A673 (cell line): ENCODE data around the gene TEPSIN. TPM values are rescaled to one million over a fixed set of nuclear protein-coding genes. Genes with fewer than 3 reads are reported as not detected.

Experiments used
- BruUV-seq: library from RNA; stranded (reverse); fragments of 400-500 nt; replicated peaks from 2 replicates; lab custom pipeline; 2021; lab: Mats Ljungman, UMichigan
- CTCF ChIA-PET: fragments of 300-600 bp; sonication (Branson Sonifier 250); formaldehyde crosslinking; loops from one replicate; lab custom pipeline; 2022; ENCODE audit warnings: antibody characterized with exemption; lab: Charles Lee
- POLR2A ChIA-PET: fragments of 300-600 bp; sonication (Branson Sonifier 250); formaldehyde crosslinking; loops from one replicate; lab custom pipeline; 2022; ENCODE audit warnings: antibody characterized with exemption; ENCODE audit not compliant: low non-redundant PET; lab: Charles Lee
- DNase-seq: peaks from one replicate; pipeline ENCODE4 v3.0.0-alpha.2; 2015; ENCODE audit warnings: low spot score
- H3K27ac ChIP-seq: fragments of 200-600 bp; sonication (generic); 2 replicates; pipeline ENCODE4 v1.5.1; 2016; ENCODE audit warnings: mixed run types, low read depth, mild to moderate bottlenecking, mixed read lengths, antibody characterized with exemption, low read length; ENCODE audit not compliant: poor library complexity, severe bottlenecking
- H3K27me3 ChIP-seq: fragments of 200-600 bp; sonication (generic); replicated peaks from 2 replicates; pipeline ENCODE4 v1.6.1; 2017; ENCODE audit warnings: mixed run types, low read depth, mild to moderate bottlenecking, mixed read lengths, antibody characterized with exemption, low read length; ENCODE audit not compliant: insufficient read depth, poor library complexity
- H3K36me3 ChIP-seq: fragments of 200-600 bp; sonication (generic); 2 replicates; pipeline ENCODE4 v1.6.1; 2016; ENCODE audit warnings: mixed run types, mild to moderate bottlenecking, mixed read lengths, antibody characterized with exemption, low read length; ENCODE audit not compliant: insufficient read depth, poor library complexity, severe bottlenecking
- H3K4me1 ChIP-seq: fragments of 200-600 bp; sonication (generic); 2 replicates; pipeline ENCODE4 v1.6.1; 2017; ENCODE audit warnings: mixed run types, mild to moderate bottlenecking, mixed read lengths, antibody characterized with exemption, low read length; ENCODE audit not compliant: insufficient read depth, poor library complexity, severe bottlenecking
- H3K4me3 ChIP-seq: fragments of 200-600 bp; sonication (generic); 2 replicates; pipeline ENCODE4 v1.5.1; 2016; ENCODE audit warnings: low read depth, mixed run types, mild to moderate bottlenecking, mixed read lengths, low read length; ENCODE audit not compliant: poor library complexity, severe bottlenecking
- H3K9me3 ChIP-seq: fragments of 200-600 bp; sonication (generic); 2 replicates; pipeline ENCODE4 v1.6.1; 2016; ENCODE audit warnings: mixed run types, low read depth, mild to moderate bottlenecking, mixed read lengths, antibody characterized with exemption, low read length; ENCODE audit not compliant: poor library complexity, severe bottlenecking
- CTCF ChIP-seq: fragments of 300-800, 200-600 bp; sonication (generic); conservative IDR thresholded peaks from 2 replicates; pipeline ENCODE4 v1.5.1; 2017; ENCODE audit warnings: low read depth, mild to moderate bottlenecking, antibody characterized with exemption, low read length, moderate library complexity, mixed read lengths
- EZH2 ChIP-seq: fragments of 200-600 bp; sonication (generic); IDR thresholded peaks from 2 replicates; pipeline ENCODE4 v1.6.1; 2017; ENCODE audit warnings: borderline replicate concordance, low read depth, mild to moderate bottlenecking, mixed read lengths, antibody characterized with exemption, low read length; ENCODE audit not compliant: poor library complexity, severe bottlenecking
- intact Hi-C: fragments of 100-400 bp; cut with micrococcal nuclease; formaldehyde crosslinking; loops from one replicate; pipeline ENCODE4 v1.10.0; 2022; ENCODE audit not compliant: unreplicated experiment
- total RNA-seq: library from RNA; stranded (reverse); gene quantifications from 2 replicates; pipeline ENCODE4 v1.2.3, GENCODE V29; 2021

Gene TEPSIN
- total RNA-seq, 1 experiment from 2014 or later = 36.1 TPM

DNA sequence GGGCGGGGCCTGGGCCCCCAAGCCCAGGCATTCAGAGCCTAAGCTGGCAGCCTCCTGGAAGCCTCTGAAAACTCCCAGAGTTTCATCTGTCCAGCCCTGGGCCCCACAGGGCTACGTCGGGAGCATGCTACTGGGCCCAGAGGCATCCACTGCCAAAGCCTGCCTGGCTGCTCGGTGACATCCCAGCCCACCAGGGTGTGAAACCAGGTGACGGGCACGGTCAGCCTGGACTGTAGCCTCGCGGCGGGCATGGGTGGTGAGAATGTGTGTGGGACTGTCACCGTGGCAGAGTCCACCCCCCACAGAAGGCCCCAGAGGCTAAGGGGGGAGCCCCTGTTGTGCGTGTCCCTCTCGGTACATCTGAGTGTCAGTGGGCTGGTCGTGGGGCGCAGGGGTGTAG, 47.2 kb downstream of the TEPSIN start:
- CTCF ChIA-PET = no interaction called here
- BruUV-seq = no TSS peak

DNA sequence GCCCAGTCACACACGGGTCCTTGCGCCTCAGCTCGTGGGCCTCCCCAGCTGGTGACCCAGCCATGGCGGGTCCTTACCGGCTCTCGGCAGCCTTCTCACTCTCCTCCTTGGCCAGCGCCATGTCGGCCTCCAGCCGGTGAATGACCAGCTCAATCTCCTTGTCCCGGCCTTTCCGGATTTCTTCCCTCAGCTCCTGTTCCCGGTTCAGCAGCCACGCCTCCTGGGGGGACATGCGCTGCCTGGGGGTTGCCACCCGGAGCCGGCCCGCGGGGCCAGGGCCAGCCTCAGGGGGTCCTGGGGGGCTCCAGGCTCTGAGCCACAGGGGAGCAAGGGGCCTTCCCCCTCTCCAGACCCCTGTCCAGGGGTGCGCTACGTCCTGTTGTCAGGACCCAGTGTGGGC, 47.7 kb downstream of the TEPSIN start:
- no TSS peak for BruUV-seq
- Histone ChIP-seq H3K4me3 (no peak overlapping the region), H3K9me3 (no peaks in the 10 kb centered on the region), H3K27me3 (no peaks in the 10 kb centered on the region), H3K27ac (no peak overlapping the region), H3K36me3 (peaks cover 5% of the 10 kb centered on the region), H3K4me1 (no peaks in the 10 kb centered on the region)
- POLR2A ChIA-PET = no interaction called here
- intact Hi-C loops = no loop called here
- CTCF ChIA-PET = no interaction called here
- DNase-seq = no peak
- TF ChIP-seq CTCF = no peak
- TF ChIP-seq EZH2 = no peak

More for the DNA sequence above, 47.2 kb downstream of the TEPSIN start:
- POLR2A ChIA-PET = no interaction called here
- no peak for TF ChIP-seq EZH2
- intact Hi-C loops = no loop called here
- Histone ChIP-seq H3K9me3 (no peaks in the 10 kb centered on the region), H3K27ac (no peak overlapping the region), H3K4me3 (no peak overlapping the region), H3K27me3 (no peaks in the 10 kb centered on the region), H3K36me3 (peaks cover 5% of the 10 kb centered on the region), H3K4me1 (no peaks in the 10 kb centered on the region)
- no peak for DNase-seq

- ChIA-PET CTCF (no interaction called here), POLR2A (no interaction called here)
- H3K4me3 ChIP-seq = no peak overlapping the region
- no peaks in the 10 kb centered on the region for H3K27me3 ChIP-seq
- BruUV-seq = no TSS peak
- H3K36me3 ChIP-seq = peaks cover 5% of the 10 kb centered on the region
- intact Hi-C loops = no loop called here
- H3K4me1 ChIP-seq = no peaks in the 10 kb centered on the region
- no peaks in the 10 kb centered on the region for H3K9me3 ChIP-seq
- no peak overlapping the region for H3K27ac ChIP-seq
- DNase-seq = no peak
- TF ChIP-seq CTCF = no peak
- TF ChIP-seq EZH2 = no peak
Measured at GRCh38 chr17:81190591-81190990, 48.3 kb downstream of the TEPSIN start.

DNA sequence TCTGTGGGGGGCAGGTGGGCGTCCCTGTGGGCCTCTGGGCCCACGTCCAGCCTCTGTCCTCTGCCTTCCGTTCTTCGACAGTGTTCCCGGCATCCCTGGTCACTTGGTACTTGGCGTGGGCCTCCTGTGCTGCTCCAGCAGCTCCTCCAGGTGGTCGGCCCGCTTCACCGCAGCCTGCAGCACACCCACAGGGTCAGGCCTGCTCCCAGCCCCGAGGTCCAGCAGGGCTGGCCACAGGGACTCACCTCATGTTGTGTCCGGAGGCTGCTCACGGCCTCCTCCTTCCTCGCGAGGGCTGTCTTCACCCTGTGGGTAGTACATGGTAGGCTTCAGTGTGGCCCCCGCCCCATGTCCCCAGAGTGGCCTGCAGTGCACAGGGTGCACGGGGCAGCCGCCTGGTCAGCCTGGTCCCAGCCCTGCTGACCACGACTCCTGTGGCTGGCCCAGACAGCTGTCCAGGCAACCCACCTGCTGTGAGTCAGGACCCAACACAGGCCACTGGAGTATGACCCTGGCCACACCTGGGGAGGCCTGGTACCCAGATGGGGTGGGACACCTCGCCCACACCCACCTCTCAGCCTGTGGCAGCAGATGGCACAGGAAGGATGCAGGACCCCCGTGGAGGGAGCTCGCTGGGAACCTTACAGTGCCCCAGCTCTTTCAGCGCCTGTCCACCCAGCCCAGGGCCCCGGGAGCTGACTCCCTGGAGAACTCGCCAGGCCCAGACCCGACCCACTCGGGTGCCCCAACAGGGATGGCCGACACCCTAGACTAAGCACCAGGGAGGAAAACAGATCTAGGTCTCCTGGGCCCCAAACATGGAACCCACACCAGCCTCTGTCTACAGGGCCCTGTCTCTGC, 49.0 kb downstream of the TEPSIN start:
- no TSS peak for BruUV-seq
- TF ChIP-seq CTCF (0 out of 2 replicates have a peak, but pooled peaks have one; percentile 17), EZH2 (no peak)
- no peaks in the 10 kb centered on the region for H3K4me1 ChIP-seq
- H3K9me3 ChIP-seq = no peaks in the 10 kb centered on the region
- intact Hi-C loops = no loop called here
- ChIA-PET CTCF (no interaction called here), POLR2A (no interaction called here)
- H3K27ac ChIP-seq = no peak overlapping the region
- H3K27me3 ChIP-seq = no peaks in the 10 kb centered on the region
- H3K4me3 ChIP-seq = no peak overlapping the region
- H3K36me3 ChIP-seq = peaks cover 5% of the 10 kb centered on the region
- DNase-seq = no peak
